GM21526 (cell line): ENCODE results near the gene GPC6.
"Not testable (repeated sequence)": the region's sequence is repeated elsewhere in the genome, so short reads cannot be mapped to it uniquely, and the experiment has no call there.

ENCODE experiments used
- ATAC-seq: cut with Tn5 transposase; IDR thresholded peaks from one replicate; pipeline ENCODE4 v1.9.1; 2021; ENCODE audit warnings: moderate library complexity; ENCODE audit not compliant: unreplicated experiment, low FRiP score

GPC6 gene

DNA sequence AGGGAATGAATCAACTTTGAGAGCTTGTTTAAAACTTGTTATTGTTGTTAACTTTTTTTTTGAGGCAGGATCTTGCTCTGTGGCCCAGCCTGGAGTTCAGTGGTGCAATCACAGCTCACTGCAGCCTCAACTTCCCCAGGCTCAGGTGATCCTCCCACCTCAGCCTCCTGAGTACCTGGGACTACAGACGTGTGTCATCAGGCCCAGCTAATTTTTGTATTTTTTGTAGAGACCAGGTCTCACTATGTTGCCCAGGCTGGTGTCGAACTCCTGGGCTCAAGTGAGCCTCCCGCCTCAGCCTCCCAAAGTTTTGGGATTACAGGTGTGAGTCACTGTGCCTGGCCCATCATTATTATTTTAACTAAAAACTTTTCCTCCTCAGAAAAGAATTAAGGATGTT, 1117.1 kb downstream of the GPC6 start:
- ATAC-seq: not testable (repeated sequence)

- no peak for ATAC-seq
Measured at GRCh38 chr13:94344126-94344818, 1117.7 kb downstream of the GPC6 start.

DNA sequence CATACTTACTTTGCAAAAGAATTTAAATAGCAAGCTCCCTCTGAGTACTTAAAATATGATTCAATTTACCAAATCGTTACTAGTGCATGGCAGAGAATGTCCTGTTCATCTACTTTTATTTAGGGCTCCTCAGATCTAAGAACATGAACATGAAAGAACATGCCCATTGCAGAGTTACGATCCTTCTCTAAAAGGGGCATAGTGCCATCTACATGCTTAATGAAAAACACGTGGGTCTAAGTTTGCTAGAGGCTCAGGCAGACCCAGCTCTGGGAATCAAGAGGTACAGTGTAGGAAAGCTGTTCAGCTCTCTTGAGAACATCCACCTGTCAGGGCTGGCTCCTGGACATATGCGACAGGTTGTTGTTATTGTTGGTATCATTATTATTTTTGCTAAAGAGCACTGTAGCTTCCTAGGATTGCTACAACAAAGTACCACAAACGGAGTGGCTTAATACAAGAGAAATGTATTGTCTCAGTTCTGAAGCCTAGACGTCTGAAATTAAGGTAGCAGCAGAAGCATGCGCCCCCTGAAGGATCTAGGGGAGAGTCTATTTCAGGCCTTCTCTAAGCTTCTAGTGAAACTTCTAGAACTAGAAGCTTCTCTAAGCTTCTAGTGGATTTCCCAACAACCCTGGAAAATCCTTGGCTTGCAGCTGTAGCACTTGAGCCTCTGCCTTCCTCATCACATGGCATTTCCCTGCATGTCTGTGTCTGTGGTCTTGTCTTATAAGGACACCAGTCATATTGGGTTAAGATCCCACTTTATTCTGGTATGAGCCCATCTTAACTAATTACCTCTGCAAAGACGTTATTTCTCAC, 1119.0 kb downstream of the GPC6 start:
- no peak for ATAC-seq

DNA sequence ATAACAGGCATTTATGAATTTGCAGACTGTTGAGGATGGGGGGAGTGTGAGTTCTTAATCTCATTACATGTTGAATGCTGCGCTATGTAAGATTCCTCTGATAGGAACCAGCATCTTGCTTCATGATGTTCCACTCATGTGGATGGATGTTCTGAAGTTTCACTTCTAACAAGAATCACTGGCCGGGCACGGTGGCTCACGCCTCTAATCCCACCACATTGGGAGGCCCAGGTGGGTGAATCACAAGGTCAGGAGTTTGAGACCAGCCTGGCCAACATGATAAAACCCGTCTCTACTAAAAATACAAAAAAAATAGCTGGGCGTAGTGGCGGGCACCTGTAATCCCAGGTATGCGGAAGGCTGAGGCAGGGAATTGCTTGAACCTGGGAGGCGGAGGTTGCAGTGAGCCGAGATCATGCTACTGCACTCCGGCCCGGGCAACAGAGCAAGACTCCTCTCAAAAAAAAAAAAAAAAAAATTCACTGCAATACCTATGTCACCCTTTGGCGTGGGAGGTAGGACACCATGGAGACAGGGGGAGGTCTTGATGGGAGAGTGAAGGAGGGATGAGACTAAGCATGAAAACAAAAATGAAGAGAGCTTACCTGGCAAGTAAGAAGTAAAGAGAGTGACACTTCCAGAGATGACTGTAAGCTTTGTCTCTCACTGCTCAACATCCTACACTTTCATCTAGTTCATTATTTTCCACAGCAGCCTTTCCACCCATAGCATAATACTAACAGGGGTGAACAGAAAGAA, 1119.8 kb downstream of the GPC6 start:
- no peak for ATAC-seq

DNA sequence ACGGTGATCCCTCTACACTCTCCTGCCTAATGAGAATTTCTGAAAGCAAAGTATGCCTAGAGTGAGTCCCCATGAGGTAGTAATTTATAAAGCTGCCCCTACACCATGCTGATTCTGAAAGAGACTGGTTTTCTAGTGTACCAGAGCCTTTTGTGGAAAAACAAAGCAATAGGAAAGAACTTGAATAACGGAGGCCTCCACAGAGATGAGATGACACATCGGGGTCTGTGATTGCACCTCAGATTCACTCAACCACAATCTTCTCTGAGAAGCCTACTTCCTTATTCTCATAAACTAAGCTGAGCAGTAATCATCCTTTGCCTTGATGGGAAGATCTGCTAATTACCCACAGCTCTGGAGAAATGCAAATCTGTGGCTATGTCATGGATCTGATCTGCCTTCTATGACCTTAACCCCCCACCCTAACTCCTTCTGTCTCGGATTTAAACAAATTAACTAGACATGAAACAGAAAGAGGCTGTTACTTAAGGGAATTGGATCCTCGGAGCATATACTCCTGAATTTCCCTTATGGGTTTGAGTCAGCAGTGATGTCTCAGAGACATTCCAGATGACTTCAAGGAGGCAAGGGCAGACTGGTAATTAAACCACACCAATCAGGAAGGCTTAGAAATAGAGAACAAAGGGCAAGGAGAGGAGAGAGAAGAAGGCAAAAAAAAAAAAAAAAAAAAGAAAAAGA, 1124.8 kb downstream of the GPC6 start:
- ATAC-seq: no peak

DNA sequence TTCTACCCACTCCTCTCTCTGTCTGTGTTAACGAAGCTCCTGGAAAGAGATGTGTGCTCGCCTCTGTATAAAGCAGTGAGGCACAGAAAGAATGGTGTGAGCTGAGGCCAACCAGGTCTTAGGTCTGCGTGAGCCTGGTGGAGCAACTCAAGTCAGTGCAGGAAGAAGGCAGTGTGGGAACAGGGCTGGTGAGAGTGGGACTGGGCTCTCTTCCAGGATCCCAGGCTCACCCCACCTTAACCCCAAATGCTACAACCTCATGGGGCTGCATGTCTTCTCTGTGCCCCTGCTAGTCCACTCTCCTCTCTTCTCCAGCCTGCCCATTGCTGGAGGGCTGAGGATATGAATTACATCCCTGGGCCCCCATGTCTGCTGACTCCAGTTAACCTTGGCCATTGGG, 1125.5 kb downstream of the GPC6 start:
- no peak for ATAC-seq

GRCh38 chr13:94353167-94353710, 1126.6 kb downstream of the GPC6 start:
- ATAC-seq: no peak

DNA sequence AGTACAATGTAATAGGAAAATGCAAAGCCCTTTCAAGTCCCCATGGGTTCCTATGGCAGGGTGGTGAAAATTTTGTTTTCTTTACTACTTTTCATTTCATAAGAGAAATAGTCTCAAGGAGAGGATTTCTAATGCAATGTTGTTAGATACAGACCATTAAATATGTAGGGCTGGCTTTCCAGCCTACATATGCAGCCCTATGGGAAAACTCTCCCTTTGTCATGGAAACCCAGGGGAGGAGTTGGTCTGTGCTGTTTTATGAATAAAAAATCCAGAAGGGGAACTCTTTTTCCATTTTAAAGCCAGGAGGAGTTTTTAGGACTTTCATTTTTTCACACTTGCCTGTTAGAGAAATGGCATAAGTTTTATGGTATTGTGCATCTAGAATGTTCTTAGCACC, 1133.3 kb downstream of the GPC6 start:
- no peak for ATAC-seq

DNA sequence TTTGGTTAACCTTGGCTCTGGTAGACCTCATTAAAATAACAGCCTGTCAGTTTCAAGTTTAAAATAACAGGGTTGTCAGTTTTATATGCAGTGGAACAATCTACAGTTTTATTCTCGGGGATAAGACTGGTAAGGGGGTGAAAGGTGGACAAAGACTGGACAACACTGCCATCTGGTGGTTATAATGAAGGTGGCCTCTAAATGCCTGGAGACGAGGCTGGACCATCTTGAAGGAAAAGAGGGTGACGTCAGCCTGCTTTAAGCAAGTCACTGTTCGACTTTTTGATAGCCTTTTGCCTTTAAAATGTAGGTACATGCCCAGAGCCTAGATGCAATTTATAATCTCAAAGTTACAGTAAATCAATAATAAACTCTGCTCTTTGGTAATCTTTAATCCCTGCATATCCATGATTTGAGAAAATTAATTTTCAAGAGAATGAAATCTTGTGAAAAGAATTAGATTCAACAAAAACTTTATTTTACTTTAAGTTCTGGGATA, 1135.9 kb downstream of the GPC6 start:
- peak; percentile 99 for ATAC-seq

DNA sequence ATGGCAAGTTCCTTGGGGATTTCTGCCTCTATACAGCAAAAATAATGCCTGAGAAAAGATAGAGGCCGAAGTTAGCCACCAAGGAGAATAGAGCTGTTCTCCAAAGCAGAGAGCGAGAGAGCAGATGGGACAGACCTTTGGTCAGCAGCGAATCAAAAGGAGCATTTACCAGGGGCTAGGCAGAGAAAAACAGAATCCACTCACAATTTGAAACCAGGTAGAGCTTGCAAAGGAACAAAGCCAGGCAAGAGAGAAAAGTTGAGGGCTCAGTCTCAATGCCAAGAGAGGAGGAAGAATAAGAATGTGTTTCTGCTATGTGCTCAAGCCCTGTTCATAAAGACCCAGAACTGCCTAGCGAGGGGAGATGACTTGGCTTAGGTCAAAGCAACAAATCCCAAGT, 1140.1 kb downstream of the GPC6 start:
- ATAC-seq: no peak

DNA sequence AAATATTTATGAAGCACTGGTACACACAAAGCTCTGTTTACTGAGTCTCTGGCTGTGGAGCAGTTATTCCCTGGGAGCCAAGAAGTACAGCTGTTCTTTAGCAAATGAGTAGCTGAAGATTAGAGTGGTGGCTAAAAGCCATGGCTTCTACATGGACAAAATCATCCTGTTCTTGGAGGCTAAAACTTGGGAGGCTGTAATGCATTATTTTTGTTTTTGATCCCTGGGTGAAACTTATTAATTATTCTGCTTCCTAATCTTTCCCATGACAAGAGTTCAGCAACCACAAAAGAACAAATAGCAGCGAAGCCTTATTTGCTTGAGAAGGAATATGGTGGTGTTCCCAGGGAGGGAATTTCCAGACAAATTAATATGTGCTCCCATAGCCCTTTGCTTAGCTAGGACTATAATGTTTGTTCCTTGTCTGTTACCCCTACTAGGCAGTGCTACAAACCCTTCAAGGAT, 1143.4 kb downstream of the GPC6 start:
- no peak for ATAC-seq

DNA sequence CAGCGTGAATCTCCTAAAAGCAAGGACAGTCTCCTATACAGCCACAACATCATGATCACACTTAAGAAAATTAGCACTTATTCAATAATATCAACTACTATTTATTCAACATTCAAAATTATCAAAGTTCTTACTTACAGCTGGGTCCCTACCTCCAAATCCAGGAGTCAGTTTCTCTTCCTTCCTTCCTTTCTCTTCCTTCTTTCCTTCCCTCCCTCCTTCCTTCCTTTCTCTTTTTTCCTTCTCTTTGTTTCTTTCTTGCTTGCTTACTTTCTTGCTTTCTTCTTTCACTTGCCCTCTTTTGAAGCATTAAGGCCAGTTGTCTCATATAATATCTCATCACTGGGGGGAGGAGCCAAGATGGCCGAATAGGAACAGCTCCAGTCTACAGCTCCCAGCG, 1145.2 kb downstream of the GPC6 start:
- ATAC-seq: no peak

- ATAC-seq: no peak
Measured at GRCh38 chr13:94382517-94382916, 1155.9 kb downstream of the GPC6 start.

GRCh38 chr13:94382960-94383359, 1156.4 kb downstream of the GPC6 start:
- no peak for ATAC-seq

DNA sequence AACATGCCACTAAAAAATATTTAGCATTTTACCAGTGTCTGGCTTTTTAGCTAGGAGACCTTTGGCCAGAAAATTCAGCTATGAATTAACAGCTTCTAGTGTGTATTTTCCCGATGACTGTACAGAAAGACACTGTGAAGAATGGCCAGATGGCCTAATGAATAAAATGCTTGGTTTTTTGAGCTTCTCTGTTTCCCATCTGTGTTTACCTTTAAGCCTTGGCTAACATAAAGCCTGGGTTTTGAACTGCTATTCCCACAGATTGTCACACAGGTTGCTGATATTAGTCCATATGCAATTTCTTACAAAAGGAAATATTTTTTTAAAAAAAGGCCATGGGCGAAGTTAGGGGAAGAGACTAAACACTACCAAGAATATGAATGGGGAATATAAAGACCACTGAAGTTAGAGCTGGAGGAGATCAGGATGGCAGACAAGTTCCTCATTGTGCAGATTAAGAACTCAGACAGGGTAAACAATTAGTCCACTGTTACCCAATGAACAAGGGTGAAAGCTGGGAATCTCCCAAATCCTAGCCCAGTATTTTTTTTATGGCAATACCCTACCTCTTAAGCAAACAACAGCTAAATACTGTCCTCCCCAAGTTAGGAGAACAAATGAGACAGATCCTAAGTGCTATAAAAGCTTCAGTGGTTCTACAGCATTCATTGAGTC, 1157.8 kb downstream of the GPC6 start:
- ATAC-seq: no peak

- no peak for ATAC-seq
Measured at GRCh38 chr13:94387047-94387446, 1160.4 kb downstream of the GPC6 start.

- no peak for ATAC-seq
Measured at GRCh38 chr13:94389604-94390351, 1163.2 kb downstream of the GPC6 start.

GRCh38 chr13:94390881-94391280, 1164.3 kb downstream of the GPC6 start:
- ATAC-seq: no peak

GRCh38 chr13:94394723-94395122, 1168.1 kb downstream of the GPC6 start:
- no peak for ATAC-seq
